GM21529 (cell line): Measurements from ENCODE around the gene ING5.
"Not testable (repeated sequence)": the region's sequence is repeated elsewhere in the genome, so short reads cannot be mapped to it uniquely, and the experiment has no call there.

ENCODE experiments used
- ATAC-seq: cut with Tn5 transposase; IDR thresholded peaks from one replicate; pipeline ENCODE4 v1.9.1; 2021; ENCODE audit not compliant: unreplicated experiment

Gene ING5

GRCh38 chr2:241736111-241736510 is 34.3 kb downstream of the ING5 start:
- ATAC-seq: no peak

GRCh38 chr2:241738040-241738686 is 36.3 kb downstream of the ING5 start:
- ATAC-seq: no peak

GRCh38 chr2:241739177-241739576 is 37.3 kb downstream of the ING5 start:
- no peak for ATAC-seq

GRCh38 chr2:241739651-241740050 is 37.8 kb downstream of the ING5 start:
- no peak for ATAC-seq

- ATAC-seq: no peak
These were observed 39.2 kb downstream of the ING5 start for GRCh38 chr2:241741016-241741415.

GRCh38 chr2:241742320-241742939 is 40.6 kb downstream of the ING5 start:
- ATAC-seq: no peak

- ATAC-seq: not testable (repeated sequence)
These were observed 41.2 kb downstream of the ING5 start for GRCh38 chr2:241743008-241743407.

GRCh38 chr2:241743620-241744019 is 41.8 kb downstream of the ING5 start:
- no peak for ATAC-seq

GRCh38 chr2:241744028-241744754 is 42.4 kb downstream of the ING5 start:
- no peak for ATAC-seq

- no peak for ATAC-seq
These were observed 43.4 kb downstream of the ING5 start for GRCh38 chr2:241745276-241745675.

GRCh38 chr2:241746084-241746483 is 44.2 kb downstream of the ING5 start:
- no peak for ATAC-seq

- ATAC-seq: no peak
These were observed 46.8 kb downstream of the ING5 start for GRCh38 chr2:241748468-241749256.

- no peak for ATAC-seq
These were observed 48.4 kb downstream of the ING5 start for GRCh38 chr2:241750076-241750840.

GRCh38 chr2:241751152-241751551 is 49.3 kb downstream of the ING5 start:
- no peak for ATAC-seq

GRCh38 chr2:241751776-241752175 is 49.9 kb downstream of the ING5 start:
- no peak for ATAC-seq

- no peak for ATAC-seq
These were observed 50.4 kb downstream of the ING5 start for GRCh38 chr2:241752253-241752652.

- no peak for ATAC-seq
These were observed 50.9 kb downstream of the ING5 start for GRCh38 chr2:241752689-241753276.

GRCh38 chr2:241753493-241753892 is 51.7 kb downstream of the ING5 start:
- ATAC-seq: no peak

GRCh38 chr2:241754042-241754441 is 52.2 kb downstream of the ING5 start:
- no peak for ATAC-seq

- ATAC-seq: no peak
These were observed 53.3 kb downstream of the ING5 start for GRCh38 chr2:241755166-241755565.
